Endothelial cell of umbilical vein (primary cell): ENCODE measurements around the gene CNTD1. TPM values are rescaled to one million over a fixed set of nuclear protein-coding genes. Genes with fewer than 3 reads are reported as not detected.
"Not testable (repeated sequence)": the region's sequence is repeated elsewhere in the genome, so short reads cannot be mapped to it uniquely, and the experiment has no call there.

Source experiments
- BruUV-seq: library from RNA; stranded (reverse); fragments of 400-500 nt; replicated peaks from 2 replicates; lab custom pipeline; 2021; lab: Mats Ljungman, UMichigan
- CTCF ChIA-PET: fragments of 300-600, 350-600 bp; sonication (Branson Sonifier 250); formaldehyde crosslinking; loops from one replicate; lab custom pipeline; 2021; ENCODE audit warnings: antibody characterized with exemption, inconsistent platforms; lab: Charles Lee
- POLR2A ChIA-PET: fragments of 300-600, 350-600 bp; sonication (Branson Sonifier 250); formaldehyde crosslinking; loops from one replicate; lab custom pipeline; 2021; ENCODE audit warnings: antibody characterized with exemption, inconsistent platforms; lab: Charles Lee
- DNase-seq: peaks from one replicate; pipeline ENCODE4 v3.0.0-alpha.2; 2011; ENCODE audit warnings: low read depth, low spot score
- FAIRE-seq: peaks from 2 replicates; lab custom pipeline; 2011; peaks lifted over from hg19 to GRCh38; lab: Jason Lieb, UNC
- H2AFZ ChIP-seq: 2 replicates; pipeline ENCODE4 v1.6.0; 2012; ENCODE audit warnings: low read depth, low read length, control low read depth, inconsistent platforms
- H3K27ac ChIP-seq: 2 replicates; pipeline ENCODE4 v1.5.1; 2011; ENCODE audit warnings: low read depth, mild to moderate bottlenecking, control low read depth, low read length, moderate library complexity; ENCODE audit not compliant: insufficient read depth
- H3K27me3 ChIP-seq, 2 experiments: 2 replicates each; pipeline versions ENCODE4 v1.6.0 to v1.6.1; 2011; ENCODE audit warnings: low read length in 2 of 2, mixed read lengths in 1 of 2; ENCODE audit not compliant: control insufficient read depth in 2 of 2, insufficient read depth in 2 of 2
- H3K36me3 ChIP-seq, 2 experiments: 2 replicates in 1 of 2; 3 replicates in 1 of 2; pipeline ENCODE4 v1.5.1; 2011; ENCODE audit warnings: low read length in 2 of 2, mild to moderate bottlenecking in 1 of 2, moderate library complexity in 1 of 2; ENCODE audit not compliant: control insufficient read depth in 2 of 2, insufficient read depth in 2 of 2; ENCODE audit errors: extremely low read depth in 1 of 2
- H3K4me1 ChIP-seq: 3 replicates; pipeline ENCODE4 v1.5.1; 2011; ENCODE audit warnings: mild to moderate bottlenecking, low read length; ENCODE audit not compliant: control insufficient read depth, insufficient read depth; ENCODE audit errors: extremely low read depth
- H3K4me2 ChIP-seq: 2 replicates; pipeline ENCODE4 v1.6.1; 2011; ENCODE audit warnings: low read length, control low read depth, mixed read lengths; ENCODE audit not compliant: insufficient read depth
- H3K4me3 ChIP-seq, 3 experiments: fragments of 200-600 bp in 1 of 3; sonication (generic), shearing (Covaris generic) in 1 of 3; replicated peaks in 1 of 3; 2 replicates each; pipeline ENCODE4 v1.5.1; 2011 to 2016; ENCODE audit warnings: control low read depth in 3 of 3, low read length in 3 of 3, mild to moderate bottlenecking in 2 of 3, inconsistent platforms in 1 of 3, low read depth in 1 of 3, moderate library complexity in 1 of 3; ENCODE audit not compliant: insufficient read depth in 1 of 3
- H3K79me2 ChIP-seq: 2 replicates; pipeline ENCODE4 v1.6.0; 2012; ENCODE audit warnings: low read length, inconsistent platforms; ENCODE audit not compliant: control insufficient read depth, insufficient read depth
- H3K9ac ChIP-seq: replicated peaks from 2 replicates; pipeline ENCODE3; 2011; ENCODE audit warnings: low read length, control low read depth; ENCODE audit not compliant: insufficient read depth; ENCODE audit errors: extremely low read depth
- H3K9me1 ChIP-seq: replicated peaks from 3 replicates; pipeline ENCODE4 v1.6.0; 2011; ENCODE audit warnings: mild to moderate bottlenecking, low read length; ENCODE audit not compliant: control insufficient read depth, insufficient read depth; ENCODE audit errors: extremely low read depth
- H3K9me3 ChIP-seq: replicated peaks from 2 replicates; pipeline ENCODE4 v1.5.1; 2012; ENCODE audit warnings: low read length, inconsistent platforms; ENCODE audit not compliant: control insufficient read depth, insufficient read depth
- H4K20me1 ChIP-seq: replicated peaks from 2 replicates; pipeline ENCODE3; 2011; ENCODE audit warnings: mild to moderate bottlenecking, low read length; ENCODE audit not compliant: control insufficient read depth, insufficient read depth; ENCODE audit errors: extremely low read depth
- CTCF ChIP-seq, 2 donors: IDR thresholded peaks; 1 replicate in 1 of 2; 2 replicates in 1 of 2; pipeline ENCODE4 v1.5.1; 2011; ENCODE audit warnings: low read length in 2 of 2, mild to moderate bottlenecking in 2 of 2, moderate library complexity in 2 of 2, control low read depth in 1 of 2, inconsistent platforms in 1 of 2, low read depth in 1 of 2; ENCODE audit not compliant: insufficient read depth in 1 of 2; ENCODE audit errors: extremely low read depth in 1 of 2
- EZH2 ChIP-seq: IDR thresholded peaks from 2 replicates; pipeline ENCODE4 v1.6.1; 2012; ENCODE audit warnings: borderline replicate concordance, low read depth, mild to moderate bottlenecking, moderate library complexity, low read length, inconsistent platforms; ENCODE audit not compliant: severe bottlenecking
- FOS ChIP-seq: IDR thresholded peaks from 2 replicates; pipeline ENCODE4 v1.6.1; 2011; ENCODE audit warnings: mild to moderate bottlenecking, low read length, moderate library complexity, borderline replicate concordance; ENCODE audit not compliant: insufficient read depth
- GATA2 ChIP-seq: IDR thresholded peaks from 2 replicates; pipeline ENCODE4 v1.7.0; 2011; ENCODE audit warnings: low read depth, mild to moderate bottlenecking, moderate library complexity, mixed read lengths, low read length; ENCODE audit not compliant: insufficient read length, insufficient read depth
- JUN ChIP-seq: IDR thresholded peaks from 2 replicates; pipeline ENCODE4 v1.6.1; 2011; ENCODE audit warnings: borderline replicate concordance, low read depth; ENCODE audit not compliant: insufficient read length, insufficient read depth
- MAX ChIP-seq: IDR thresholded peaks from 2 replicates; pipeline ENCODE4 v1.6.1; 2011; ENCODE audit not compliant: insufficient read depth, insufficient read length
- MYC ChIP-seq: IDR thresholded peaks from one replicate; pipeline ENCODE4 v1.6.1; 2011; ENCODE audit warnings: mild to moderate bottlenecking, low read depth, low read length
- POLR2A ChIP-seq: IDR thresholded peaks from 2 replicates; pipeline ENCODE4 v1.6.1; 2012; ENCODE audit warnings: low read depth, mild to moderate bottlenecking, control low read depth, low read length
- POLR2AphosphoS5 ChIP-seq: IDR thresholded peaks from 2 replicates; pipeline ENCODE4 v1.6.1; 2012; ENCODE audit warnings: low read depth, mild to moderate bottlenecking, control low read depth, low read length, moderate library complexity; ENCODE audit not compliant: insufficient read depth
- dilution Hi-C: fragments of 300-500 bp; cut with MboI; formaldehyde crosslinking; loops from one replicate; pipeline ENCODE4 v1.15.0; 2019; ENCODE audit warnings: low sequenced_read_pairs; ENCODE audit not compliant: extremely low pct_ligation_motif_present
- intact Hi-C: fragments of 100-400 bp; cut with micrococcal nuclease; formaldehyde crosslinking; loops from one replicate; pipeline ENCODE4 v1.10.0; 2022
- polyA plus RNA-seq, 4 experiments: library from polyadenylated mRNA; depleted of rRNA in 3 of 4; stranded (reverse) in 3 of 4; unstranded in 1 of 4; fragments of >200 nt; gene quantifications; 2 replicates each; pipeline versions ENCODE4 v1.2.1 to v1.2.3, GENCODE V29; 2011 to 2012; ENCODE audit warnings: missing spikeins in 1 of 4
- total RNA-seq: library from RNA; stranded (reverse); gene quantifications from 2 replicates; pipeline ENCODE4 v1.2.3, GENCODE V29; 2021

Gene CNTD1
- total and polyA plus RNA-seq, 2 donors (not counting 3 experiments of a cell fraction or from before 2014, with no cell fraction given) = not detected

GRCh38 chr17:42850954-42851353 lies 52.3 kb downstream of the CNTD1 start, which contains the start of gene AOC3:
TSS of gene AOC3 (plus strand) at chr17:42851199. CDS start at chr17:42851344, 145 bp downstream.
- peaks cover 0 to 3% of the 10 kb centered on the region in 2 experiments for H3K27me3 ChIP-seq
- no peak within 1 kb of the TSS for H3K4me3 ChIP-seq
- DNase-seq (no peak), FAIRE-seq (no peak)
- peaks cover 0 to under 1% of the 10 kb centered on the region in 2 experiments for H3K36me3 ChIP-seq
- H3K9ac ChIP-seq = no peak within 1 kb of the TSS
- intact Hi-C loops = no loop called here
- no peaks in the 10 kb centered on the region for H3K79me2 ChIP-seq
- H3K4me1 ChIP-seq = no peaks in the 10 kb centered on the region
- H3K27ac ChIP-seq = no peak within 1 kb of the TSS
- no peaks in the 10 kb centered on the region for H3K9me3 ChIP-seq
- no peaks in the 10 kb centered on the region for H4K20me1 ChIP-seq
- no peak for TF ChIP-seq FOS
- TF ChIP-seq JUN = no peak
- no peak for TF ChIP-seq MAX
- no peak for TF ChIP-seq POLR2A
- no peak for TF ChIP-seq MYC
- TF ChIP-seq POLR2AphosphoS5 = no peak
- no peak for TF ChIP-seq EZH2
- no peak for TF ChIP-seq GATA2
- no peak for TF ChIP-seq CTCF (IDR thresholded peaks at IDR 0.05; ENCODE audit: extremely low read depth in 1 of 2, insufficient read depth in 1 of 2, low read depth in 1 of 2, low read length in 2 of 2)
- no TSS peak for BruUV-seq
- no peak within 1 kb of the TSS for H3K4me2 ChIP-seq
- dilution Hi-C loops = no loop called here
- no peaks in the 10 kb centered on the region for H3K9me1 ChIP-seq
- H2AFZ ChIP-seq = no peak within 1 kb of the TSS
- POLR2A ChIA-PET = interaction anchor here (0.5 kb wide), 1 partner anchor 45 kb away, joined by 4 read pairs; no protein-coding TSS in a partner anchor
- CTCF ChIA-PET = interaction anchor here (0.8 to 1.2 kb wide), 2 partner anchors 32 to 78 kb away, joined by 3 to 10 read pairs; no protein-coding TSS in a partner anchor

- POLR2A ChIA-PET = interaction anchor here (0.5 kb wide), 1 partner anchor 44 kb away, joined by 4 read pairs; no protein-coding TSS in a partner anchor
- H3K4me1 ChIP-seq, H3K27me3 ChIP-seq, H3K27ac ChIP-seq, H3K79me2 ChIP-seq, BruUV-seq, H3K9ac ChIP-seq, H4K20me1 ChIP-seq, H3K9me1 ChIP-seq, H3K4me2 ChIP-seq, H2AFZ ChIP-seq, H3K4me3 ChIP-seq, H3K36me3 ChIP-seq, dilution Hi-C loops, intact Hi-C loops, DNase-seq, H3K9me3 ChIP-seq, FAIRE-seq: not testable (repeated sequence)
- CTCF ChIA-PET = interaction anchor here (0.8 to 1.2 kb wide), 2 partner anchors 31 to 77 kb away, joined by 3 to 10 read pairs; no protein-coding TSS in a partner anchor
Measured at GRCh38 chr17:42851371-42852240, 52.9 kb downstream of the CNTD1 start.
